ENCODE measurements around the gene FBL.

The FBL gene

GRCh38 chr19:39840492-39840891 lies 5.7 kb downstream of the FBL start:
- no peak overlapping the region for H3K4me3 ChIP-seq (ENCODE audit: control insufficient read depth, low read depth, low read length)
- no peak for DNase-seq (ENCODE audit: low read depth)
- TF ChIP-seq CTCF (conservative IDR thresholded peaks at IDR 0.05; ENCODE audit: control insufficient read depth, insufficient read depth, low read depth, low read length): no peak

GRCh38 chr19:39839678-39840327 lies 6.4 kb downstream of the FBL start:
- TF ChIP-seq CTCF (conservative IDR thresholded peaks at IDR 0.05; ENCODE audit: control insufficient read depth, insufficient read depth, low read depth, low read length): no peak
- H3K4me3 ChIP-seq (ENCODE audit: control insufficient read depth, low read depth, low read length): no peak overlapping the region
- no peak for DNase-seq (ENCODE audit: low read depth)

GRCh38 chr19:39838569-39838968 lies 7.6 kb downstream of the FBL start:
- no peak for TF ChIP-seq CTCF (conservative IDR thresholded peaks at IDR 0.05; ENCODE audit: control insufficient read depth, insufficient read depth, low read depth, low read length)
- no peak for DNase-seq (ENCODE audit: low read depth)
- H3K4me3 ChIP-seq (ENCODE audit: control insufficient read depth, low read depth, low read length): no peak overlapping the region

- H3K4me3 ChIP-seq (ENCODE audit: control insufficient read depth, low read depth, low read length): no peak overlapping the region
- DNase-seq (ENCODE audit: low read depth): no peak
- TF ChIP-seq CTCF (conservative IDR thresholded peaks at IDR 0.05; ENCODE audit: control insufficient read depth, insufficient read depth, low read depth, low read length): no peak
These were observed 8.2 kb downstream of the FBL start for GRCh38 chr19:39837978-39838377.

GRCh38 chr19:39834287-39834841 lies 11.8 kb downstream of the FBL start:
- no peak for TF ChIP-seq CTCF (conservative IDR thresholded peaks at IDR 0.05; ENCODE audit: control insufficient read depth, insufficient read depth, low read depth, low read length)
- peak overlapping the region; percentile 79 for H3K4me3 ChIP-seq (ENCODE audit: control insufficient read depth, low read depth, low read length)
- DNase-seq (ENCODE audit: low read depth): no peak

GRCh38 chr19:39833464-39834286 lies 12.5 kb downstream of the FBL start, which contains the start of gene DYRK1B:
TSS of gene DYRK1B (minus strand) at chr19:39834162. CDS start at chr19:39831867, 2,295 bp downstream.
- TF ChIP-seq CTCF (conservative IDR thresholded peaks at IDR 0.05; ENCODE audit: control insufficient read depth, insufficient read depth, low read depth, low read length): no peak
- peak; percentile 96 for DNase-seq (ENCODE audit: low read depth)
- peak within 1 kb of the TSS; percentile 79 for H3K4me3 ChIP-seq (ENCODE audit: control insufficient read depth, low read depth, low read length)
